GM19240 (cell line): ENCODE data around the gene WDPCP.
"Not testable (repeated sequence)": the region's sequence is repeated elsewhere in the genome, so short reads cannot be mapped to it uniquely, and the experiment has no call there.

Experiments used
- DNase-seq: peaks from one replicate; pipeline ENCODE4 v3.0.0; 2011; ENCODE audit warnings: low spot score; ENCODE audit not compliant: insufficient read length

The WDPCP gene

DNA sequence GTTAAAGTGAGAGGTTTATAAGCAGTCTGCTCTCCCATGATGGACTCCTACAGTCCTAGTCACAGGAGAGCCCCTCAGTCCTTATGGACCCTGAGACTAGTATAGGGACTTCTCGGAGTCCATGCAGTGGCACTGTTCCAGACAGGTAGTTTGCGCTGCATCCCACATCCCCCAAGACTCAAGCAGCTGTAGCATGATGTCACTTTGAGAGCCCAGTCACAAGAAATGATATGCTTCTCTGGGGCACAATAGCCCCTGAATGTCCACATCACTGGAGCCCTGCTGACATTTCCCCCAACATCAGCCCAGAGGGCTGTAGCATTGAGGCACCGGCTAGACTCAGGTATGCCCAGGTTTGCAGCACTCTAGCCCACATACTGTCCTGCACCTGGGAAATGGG, 317.6 kb downstream of the WDPCP start:
- DNase-seq: no peak

DNA sequence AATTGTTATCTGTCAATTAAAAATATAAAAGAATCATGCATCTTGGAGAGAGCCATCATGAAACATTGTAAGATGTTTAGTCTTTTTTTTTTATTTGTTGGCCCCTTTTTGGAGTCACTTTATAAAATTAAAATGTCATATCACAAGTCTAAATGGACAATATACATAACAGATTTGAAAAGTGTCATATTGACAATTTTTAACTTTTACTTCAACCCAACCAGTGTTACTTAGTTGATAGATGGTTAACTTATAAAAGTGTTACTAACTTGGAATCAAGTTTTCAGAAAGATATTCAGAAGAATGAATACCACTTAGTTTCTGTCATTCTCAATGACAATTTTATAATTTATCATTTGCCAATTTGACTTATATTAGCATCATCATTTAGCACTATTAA, 319.3 kb downstream of the WDPCP start:
- no peak for DNase-seq

DNA sequence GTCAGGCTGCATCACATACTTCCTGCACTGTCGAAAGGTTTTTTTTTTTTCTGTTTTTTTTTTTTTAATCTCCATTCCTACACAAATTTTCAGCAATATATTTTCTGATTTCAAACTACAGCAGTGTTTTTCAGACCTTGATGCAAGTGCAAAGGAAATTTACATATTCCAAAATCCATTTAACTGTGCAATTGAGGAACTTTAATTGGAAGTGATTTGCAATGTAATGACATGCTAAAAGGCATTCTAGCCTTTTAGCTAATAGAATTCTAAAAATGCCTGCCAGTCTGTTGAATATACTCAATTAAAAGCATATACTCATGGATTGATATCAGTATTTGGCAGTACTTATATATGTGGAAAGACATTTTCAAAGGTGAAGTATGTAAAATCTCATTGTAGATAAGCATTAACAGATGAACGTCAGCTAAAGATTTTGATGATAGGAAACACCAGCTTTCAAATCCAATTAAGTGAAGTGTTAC, 327.1 kb downstream of the WDPCP start:
- DNase-seq: no peak

DNA sequence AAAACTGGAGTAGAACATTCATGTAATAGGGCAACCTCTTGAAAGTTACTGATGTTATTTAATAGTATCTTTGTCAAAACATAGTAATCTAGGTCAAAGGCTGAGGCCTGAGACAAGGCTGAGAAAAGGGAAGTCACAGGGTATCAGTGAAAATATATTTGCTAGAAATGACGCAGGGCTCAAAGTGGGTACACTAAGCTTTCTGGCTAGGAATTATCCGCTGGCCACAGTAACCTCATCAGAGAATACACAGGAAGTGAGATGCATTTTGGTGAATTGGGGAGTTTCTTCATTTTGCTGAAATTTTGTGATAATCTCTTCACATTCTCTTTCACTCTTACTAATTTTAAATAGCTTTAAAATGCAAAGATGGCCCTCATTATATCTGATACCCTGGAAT, 330.8 kb downstream of the WDPCP start:
- peak; percentile 1 for DNase-seq

DNA sequence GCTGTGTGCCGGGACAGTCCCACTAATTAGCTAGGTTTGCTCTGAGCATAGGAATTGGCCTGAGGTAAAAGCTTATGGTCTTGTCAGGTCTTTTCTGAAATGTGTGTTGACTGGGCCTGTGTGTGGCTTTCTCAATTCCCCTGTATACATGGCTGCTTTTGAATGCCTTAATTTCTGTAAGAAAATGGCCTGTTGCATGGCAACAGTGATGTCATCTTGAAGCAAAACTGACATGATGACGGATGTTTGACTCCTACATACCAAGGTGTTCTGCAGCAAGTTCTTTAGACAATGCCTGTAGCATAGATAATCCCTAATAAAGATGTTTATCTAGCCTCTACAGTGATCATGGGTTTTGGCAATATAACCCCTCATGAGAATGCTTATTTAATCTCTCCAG, 339.1 kb downstream of the WDPCP start:
- DNase-seq: no peak

DNA sequence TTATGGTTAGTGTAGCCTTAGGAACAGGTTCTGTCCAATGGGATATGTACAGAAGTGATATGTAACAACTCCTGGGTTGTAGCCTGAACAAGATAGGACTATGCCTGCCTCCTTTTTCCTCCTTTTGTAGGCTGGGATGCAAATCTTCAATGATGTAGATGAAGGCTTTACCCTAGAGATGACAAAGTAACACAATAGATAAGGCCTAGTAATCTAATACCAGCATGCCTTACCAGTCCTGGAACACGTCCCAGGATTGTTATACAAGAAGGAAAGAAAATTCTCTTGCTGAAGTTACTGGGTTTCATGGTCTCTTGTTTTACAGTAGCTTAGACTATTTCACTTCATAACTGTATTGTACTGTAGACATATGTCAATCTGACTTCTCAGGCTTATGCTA, 345.5 kb downstream of the WDPCP start:
- no peak for DNase-seq

DNA sequence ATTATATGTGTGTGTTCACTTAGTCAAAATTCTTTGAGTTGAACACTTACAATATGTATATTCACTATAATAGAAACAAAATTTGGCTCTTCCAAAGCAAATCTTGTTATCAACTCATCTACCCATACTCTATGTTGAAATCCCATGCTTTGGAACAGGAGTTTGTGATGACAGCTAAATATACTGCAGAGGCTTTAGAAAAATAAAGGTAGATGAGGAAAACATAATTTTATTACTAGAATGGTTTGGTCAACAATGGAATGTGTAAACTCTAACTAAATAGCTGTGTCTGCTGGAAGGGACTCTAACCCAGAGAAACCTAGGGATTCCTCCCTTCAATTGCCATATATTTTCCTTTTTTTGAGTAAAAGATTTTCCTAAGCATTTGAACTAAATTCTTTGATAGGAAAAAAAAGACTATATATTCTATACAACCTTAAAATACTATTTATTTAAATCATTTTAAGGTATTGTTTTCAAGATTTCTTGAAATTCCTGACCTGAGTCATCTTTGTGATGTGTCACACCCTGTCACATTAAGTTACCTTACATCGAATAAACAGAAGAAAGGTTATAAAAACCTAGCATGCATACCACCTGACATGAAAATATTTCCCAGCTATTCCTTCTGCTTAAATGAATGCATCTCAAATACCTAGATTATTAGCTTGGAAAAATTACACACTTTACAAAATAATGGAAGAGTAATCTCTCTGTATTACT, 362.2 kb downstream of the WDPCP start:
- no peak for DNase-seq

DNA sequence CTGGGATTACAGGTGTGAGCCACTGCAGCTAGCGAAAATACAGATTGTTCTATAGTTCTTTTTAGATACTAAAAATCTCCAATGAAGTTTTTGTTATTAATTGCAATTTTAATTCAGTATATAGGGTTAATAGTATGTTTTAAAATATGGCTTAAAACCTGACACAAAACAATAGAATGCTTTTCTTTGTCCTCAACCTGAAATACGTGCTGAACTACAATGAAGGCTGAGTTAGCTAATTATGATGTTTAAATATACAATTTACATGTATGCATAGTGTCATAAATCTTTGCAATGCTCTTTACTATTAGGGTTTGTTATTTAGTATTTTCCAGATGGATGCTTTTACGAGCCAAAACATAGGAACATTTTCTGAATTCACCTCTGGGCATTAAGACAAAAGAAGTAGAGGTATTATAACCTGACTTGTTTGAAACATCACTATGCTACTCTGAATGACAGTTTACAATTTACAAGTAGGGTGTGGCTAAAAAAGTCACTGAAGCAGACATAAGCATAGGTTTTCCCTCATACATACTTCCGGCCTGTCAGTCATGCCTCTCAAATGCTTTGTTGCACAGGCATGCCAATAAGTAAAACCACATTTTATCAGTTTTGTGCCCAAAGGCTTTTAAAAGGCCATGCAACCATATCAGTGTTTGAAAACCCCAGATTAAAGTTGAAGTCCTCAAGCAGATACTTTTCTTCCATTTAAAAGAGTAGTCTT, 369.3 kb downstream of the WDPCP start:
- no peak for DNase-seq

DNA sequence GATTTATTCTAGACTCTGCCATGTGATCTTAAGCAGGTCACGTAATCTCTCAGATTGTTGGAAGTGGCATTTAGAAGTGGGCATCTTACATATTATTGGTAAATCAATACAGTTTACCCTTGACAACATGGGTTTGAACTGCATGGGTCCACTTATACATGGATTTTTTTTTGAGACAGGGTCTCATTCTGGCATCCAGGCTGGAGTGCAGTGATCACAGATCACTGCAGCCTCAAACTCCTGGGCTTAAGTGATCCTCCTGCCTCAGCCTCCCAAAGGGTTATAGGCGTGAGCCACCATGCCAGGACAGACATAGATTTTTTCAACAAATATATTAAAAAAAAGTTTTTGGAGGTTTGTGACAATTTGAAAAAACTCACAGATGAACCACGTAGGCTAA, 393.0 kb downstream of the WDPCP start:
- DNase-seq: no peak

DNA sequence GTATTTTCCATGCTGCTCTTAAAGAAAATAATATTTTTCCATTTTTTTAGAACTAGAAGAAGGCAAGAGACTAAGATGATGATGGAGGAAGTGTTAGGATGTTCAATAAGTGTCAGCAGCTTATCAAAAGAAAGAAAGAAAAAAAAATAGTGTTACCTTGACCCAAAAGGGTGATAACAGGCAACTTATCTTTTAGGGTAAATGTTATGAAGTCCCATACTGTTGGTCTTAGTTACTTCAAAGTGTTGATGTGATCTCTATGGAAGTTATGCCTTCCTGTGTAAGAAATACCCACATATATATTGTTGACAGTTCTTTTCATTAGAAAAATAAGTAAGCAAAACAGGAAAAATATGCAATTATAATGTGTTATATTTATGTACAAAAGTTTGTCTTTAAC, 394.1 kb downstream of the WDPCP start:
- DNase-seq: no peak

DNA sequence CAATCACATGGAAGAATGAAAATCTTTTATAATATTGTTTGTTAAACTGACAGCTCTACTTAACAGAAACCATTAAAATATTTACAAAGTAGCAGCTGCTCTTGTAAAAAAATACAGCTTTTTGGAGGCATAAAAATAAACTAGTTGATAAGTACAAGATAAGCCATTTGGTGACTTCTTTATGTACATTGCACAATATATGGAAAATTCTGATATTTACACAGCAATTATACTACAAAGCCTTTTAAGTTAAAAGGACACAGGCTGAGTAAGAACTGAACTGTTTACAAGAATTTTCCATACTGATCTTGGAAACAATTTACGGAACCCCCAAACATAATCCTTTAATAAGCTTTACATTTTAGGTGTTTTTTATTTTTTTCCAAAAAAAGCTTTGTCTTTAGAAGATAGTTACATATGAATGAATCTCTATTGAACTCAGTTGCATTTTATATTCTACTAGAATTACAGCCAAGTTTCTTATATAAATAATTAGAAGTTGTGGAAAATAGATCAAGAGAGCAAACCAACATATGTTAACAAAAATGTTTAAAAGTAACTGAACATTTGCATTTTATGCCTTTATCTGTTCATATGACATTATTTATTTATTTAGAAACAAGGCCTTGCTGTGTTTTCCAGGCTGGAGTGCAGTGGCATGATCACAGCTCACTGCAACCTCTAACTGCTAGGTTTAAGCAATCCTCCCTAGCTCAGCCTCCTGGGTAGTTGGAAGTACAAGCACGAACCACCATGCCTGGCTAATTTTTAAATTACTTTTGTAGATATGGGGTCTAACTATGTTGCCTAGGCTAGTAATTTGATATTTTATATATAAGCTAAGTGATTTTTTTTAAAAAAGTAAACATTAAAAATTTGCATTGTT, 395.1 kb downstream of the WDPCP start:
- no peak for DNase-seq

DNA sequence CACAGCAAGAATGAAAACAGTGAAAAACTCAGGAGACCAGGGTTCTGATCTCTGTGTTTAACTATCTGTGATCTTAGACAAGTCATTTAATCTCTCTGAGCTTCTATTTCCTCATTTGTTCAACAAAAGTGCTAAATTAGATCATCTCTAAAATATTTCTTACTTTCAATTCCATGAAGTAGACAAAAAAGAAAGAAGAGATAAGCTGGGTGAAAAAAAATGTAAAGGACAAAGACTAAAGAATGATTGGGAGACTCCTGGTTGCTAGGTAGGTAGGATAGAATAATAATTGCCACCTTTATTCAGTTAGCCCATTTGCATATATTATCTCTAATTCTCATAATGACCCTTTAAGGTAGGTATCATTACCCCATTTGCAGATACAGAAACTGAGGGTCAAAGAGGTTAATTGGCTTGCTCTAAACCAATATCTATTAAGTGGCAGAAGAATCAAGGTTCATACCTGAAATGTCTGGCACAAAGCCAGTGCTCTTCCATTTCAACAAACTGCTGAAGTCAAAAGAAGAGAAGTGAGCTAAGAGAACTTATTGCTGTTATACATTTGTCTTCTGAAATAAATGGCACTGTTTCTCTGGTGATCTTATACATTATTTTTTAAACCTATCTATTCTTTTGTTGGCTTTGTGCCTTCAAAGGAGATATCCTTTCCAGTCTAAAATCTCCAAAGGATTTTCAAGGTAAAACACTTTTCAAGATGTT, 395.9 kb downstream of the WDPCP start:
- no peak for DNase-seq

DNA sequence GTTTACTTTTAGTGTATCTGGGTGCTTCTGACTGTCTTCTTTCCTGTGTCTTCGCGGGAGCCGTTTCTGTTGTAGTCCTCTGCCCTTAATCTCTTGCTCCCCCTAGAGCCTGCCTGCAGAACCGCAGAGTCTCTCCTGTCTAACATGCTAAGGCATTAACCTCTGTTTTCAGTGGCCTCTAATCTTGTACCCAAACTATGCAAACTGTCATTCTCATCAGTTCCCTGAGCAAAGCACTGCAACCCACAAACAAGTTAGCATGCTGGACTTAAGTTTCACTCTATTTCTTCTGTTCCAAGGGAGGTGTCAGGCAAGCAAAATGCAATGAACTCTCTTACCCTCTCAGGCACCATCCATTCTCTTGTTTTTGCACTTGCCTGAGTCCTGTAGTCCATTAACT, 399.3 kb downstream of the WDPCP start:
- no peak for DNase-seq

DNA sequence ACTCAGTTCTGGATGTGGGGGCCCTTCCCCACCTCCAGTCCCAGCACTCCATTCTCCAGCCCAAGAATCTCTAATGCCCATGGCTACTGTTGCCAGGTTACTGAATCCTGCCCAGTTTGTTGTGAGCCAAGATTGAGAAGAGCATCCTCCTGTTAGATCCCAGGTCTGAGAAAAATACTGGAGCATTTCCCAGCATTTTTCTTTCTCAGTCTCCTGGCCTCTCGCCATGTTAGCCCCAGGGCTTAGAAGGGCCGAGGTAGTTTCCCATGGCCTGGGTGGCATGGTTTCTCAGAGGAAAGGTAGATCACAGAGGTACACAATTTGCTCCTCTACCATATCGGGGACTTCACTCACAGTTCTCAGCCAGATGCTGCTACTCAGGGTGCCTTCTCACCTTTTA, 401.9 kb downstream of the WDPCP start:
- no peak for DNase-seq

DNA sequence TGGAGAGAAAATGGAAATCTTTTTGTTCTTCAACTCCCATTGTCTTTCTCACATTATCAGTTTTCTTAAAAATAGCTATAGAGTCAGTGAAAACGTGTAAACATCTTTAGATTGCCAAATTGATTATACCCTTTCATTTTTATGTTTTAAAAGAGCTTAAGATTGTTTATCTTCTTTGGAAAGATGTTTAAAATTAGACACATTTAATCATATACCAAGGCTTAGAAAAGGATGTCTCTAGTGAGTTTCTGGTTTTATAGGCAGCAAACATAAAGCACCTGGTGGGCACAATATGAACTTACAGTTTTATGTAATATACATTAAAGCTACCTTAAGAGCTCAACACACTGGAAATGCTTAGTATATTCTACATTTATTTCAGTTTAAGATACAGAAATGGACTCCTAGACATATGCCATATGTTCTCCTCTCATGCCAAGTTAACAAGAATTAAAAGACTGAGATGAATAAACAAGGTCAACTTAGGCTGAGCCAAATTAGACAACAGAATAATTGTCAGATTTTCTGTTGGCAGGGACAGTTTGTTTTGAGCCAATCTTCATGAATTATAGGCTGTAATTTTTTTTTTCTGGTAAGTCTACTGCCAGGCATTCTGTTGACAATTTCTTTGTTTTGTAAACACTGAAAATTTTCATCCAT, 425.0 kb downstream of the WDPCP start:
- no peak for DNase-seq

DNA sequence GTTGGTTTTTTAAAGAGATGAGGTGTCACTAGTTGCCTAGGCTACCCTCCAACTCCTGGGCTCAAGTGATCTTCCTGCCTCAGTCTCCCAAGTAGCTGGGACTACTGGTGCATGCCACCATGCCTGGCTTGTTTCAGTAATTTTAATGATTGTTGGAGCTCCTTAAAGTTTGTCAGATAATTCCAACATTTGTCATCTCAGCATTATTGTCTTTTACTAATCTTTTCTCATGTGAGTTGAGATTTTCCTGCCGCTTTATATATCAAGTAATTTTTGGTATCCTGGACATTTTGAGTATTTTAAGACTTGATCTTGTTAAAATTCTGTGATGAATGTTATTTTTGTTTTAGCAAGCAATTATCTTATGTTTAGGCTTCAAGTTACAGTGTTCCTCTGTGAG, 429.0 kb downstream of the WDPCP start:
- no peak for DNase-seq

DNA sequence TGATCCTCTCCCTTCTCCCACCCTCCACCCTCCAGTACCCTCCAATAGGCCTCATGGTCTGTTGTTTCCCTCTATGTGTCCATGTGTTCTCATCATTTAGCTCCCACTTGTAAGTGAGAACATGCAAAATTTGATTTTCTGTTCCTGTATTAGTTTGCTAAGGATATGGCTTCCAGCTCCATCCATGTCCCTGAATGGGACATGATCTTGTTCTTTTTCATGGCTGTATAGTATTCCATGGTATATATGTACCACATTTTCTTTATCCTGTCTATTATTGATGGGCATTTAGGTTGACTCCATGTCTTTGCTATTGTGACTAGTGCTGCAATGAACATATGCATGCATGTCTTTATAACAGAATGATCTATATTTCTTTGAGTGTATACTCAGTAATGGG, 451.6 kb downstream of the WDPCP start:
- not testable (repeated sequence) for DNase-seq

DNA sequence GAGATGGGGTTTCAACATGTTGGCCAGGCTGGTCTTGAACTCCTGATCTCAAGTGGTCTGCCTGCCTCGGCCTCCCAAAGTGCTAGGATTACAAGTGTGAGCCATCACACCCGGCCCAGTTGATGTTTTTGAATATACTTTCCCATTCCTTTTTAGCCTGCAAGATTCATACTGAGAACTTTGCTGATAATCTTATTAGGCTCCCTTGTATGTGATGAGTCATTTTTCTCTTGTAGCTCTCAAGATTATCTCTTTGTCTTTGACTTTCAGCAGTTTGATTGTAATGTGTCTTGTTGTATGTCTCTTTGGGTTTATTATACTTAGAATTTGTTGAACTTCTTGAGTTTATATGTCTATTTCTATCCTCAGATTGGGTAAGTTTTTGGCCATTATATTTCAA, 456.3 kb downstream of the WDPCP start:
- no peak for DNase-seq

DNA sequence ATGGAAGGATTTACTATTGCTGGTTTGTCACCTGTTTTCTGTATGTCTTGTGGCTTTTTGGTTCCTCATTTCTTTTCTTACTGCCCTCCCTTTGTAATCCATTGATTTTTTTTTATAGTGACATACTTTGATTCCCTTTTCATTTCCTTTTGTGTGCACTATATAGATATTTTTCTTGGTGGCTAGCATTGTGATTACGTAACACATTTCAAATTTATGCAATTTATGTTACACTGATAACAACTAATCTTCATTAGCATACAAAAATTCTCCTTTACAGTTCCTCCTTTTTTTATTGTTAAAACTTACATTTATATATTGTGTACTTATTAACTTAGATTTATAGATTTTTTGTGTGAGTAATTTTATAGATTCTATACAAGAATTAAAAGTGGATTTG, 457.1 kb downstream of the WDPCP start:
- DNase-seq: no peak

DNA sequence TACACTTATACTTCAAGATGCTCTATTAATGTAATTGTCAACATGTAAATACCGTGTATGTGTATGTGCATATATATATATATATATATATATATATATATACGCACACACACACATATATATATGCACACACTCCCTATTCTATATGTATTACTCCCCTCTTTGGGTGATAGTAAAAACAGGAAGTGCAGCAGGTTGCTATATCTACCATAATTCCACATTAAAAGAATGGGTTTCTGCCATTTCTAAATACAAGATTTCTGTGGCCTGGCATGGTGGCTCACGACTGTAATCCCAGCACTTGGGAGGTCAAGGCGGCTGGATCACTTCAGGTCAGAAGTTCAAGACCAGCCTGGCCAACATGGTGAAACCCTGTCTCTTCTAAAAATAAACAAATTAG, 460.7 kb downstream of the WDPCP start:
- DNase-seq: no peak

DNA sequence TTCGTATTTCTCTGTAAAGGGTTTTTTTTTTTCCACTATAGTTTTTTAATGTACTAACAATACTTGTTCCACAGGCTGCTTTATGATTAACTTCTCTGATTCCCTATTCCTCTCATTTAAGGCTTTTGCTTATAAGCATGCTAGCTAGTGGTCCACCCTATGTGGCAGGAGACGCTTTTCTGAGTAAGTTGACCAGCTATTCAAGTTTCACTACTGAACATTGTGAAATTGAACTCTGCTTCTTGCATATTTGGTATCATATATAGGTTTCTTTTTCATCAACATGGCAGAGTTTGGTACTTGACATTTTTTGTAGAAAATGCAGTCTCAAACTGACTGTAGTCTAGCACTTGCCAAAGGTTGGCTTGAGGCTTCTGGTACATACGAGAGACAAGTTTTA, 463.4 kb downstream of the WDPCP start:
- DNase-seq: peak; percentile 1
